SK-N-SH treated with all-trans-retinoic acid at 6 μM for 48 hours (cell line): Measurements from ENCODE around the gene FAM174C.
A peak's percentile ranks its signal among the peaks of the same experiment; 100 is the strongest.

ENCODE experiments used
- ATAC-seq: fragments of 200-7000 bp; cut with Tn5 transposase; 3 replicates; pipeline ENCODE4 v1.9.1; 2020; ENCODE audit warnings: mild to moderate bottlenecking, moderate library complexity
- ARNTL ChIP-seq: fragments of 450-650 bp; formaldehyde crosslinking; IDR thresholded peaks from 2 replicates; pipeline ENCODE4 v1.5.0; 2020; ENCODE audit warnings: low read depth, mild to moderate bottlenecking, moderate library complexity, borderline replicate concordance
- BACH2 ChIP-seq: fragments of 250-450 bp; sonication (Bioruptor Pico); IDR thresholded peaks from 2 replicates; pipeline ENCODE4 v1.9.0; 2021; ENCODE audit warnings: mild to moderate bottlenecking, borderline replicate concordance
- CREB5 ChIP-seq: fragments of 250-450 bp; sonication (Bioruptor Pico); IDR thresholded peaks from 2 replicates; pipeline ENCODE4 v1.5.1; 2020; ENCODE audit warnings: low read depth, mild to moderate bottlenecking, moderate library complexity
- CSDC2 ChIP-seq: fragments of 250-450 bp; sonication (Bioruptor Pico); IDR thresholded peaks from 2 replicates; pipeline ENCODE4 v1.5.0; 2020; ENCODE audit warnings: mild to moderate bottlenecking, moderate library complexity
- ESRRG ChIP-seq: fragments of 250-450 bp; sonication (Bioruptor Pico); IDR thresholded peaks from 2 replicates; pipeline ENCODE4 v1.6.1; 2021; ENCODE audit warnings: mild to moderate bottlenecking
- GLIS3 ChIP-seq: fragments of 250-450 bp; sonication (Bioruptor Pico); IDR thresholded peaks from 2 replicates; pipeline ENCODE4 v1.5.0; 2020; ENCODE audit warnings: mild to moderate bottlenecking, moderate library complexity
- PPARA ChIP-seq: fragments of 250-450 bp; sonication (Bioruptor Pico); IDR thresholded peaks from 2 replicates; pipeline ENCODE4 v1.5.0; 2020; ENCODE audit warnings: mild to moderate bottlenecking, borderline replicate concordance
- RARB ChIP-seq: fragments of 250-450 bp; sonication (Bioruptor Pico); IDR thresholded peaks from 2 replicates; pipeline ENCODE4 v1.8.0; 2021; ENCODE audit warnings: mild to moderate bottlenecking, moderate library complexity
- SNAI2 ChIP-seq: fragments of 250-450 bp; sonication (Bioruptor Pico); IDR thresholded peaks from 2 replicates; pipeline ENCODE4 v1.5.0; 2020; ENCODE audit warnings: mild to moderate bottlenecking, moderate library complexity
- TCF4 ChIP-seq: fragments of 250-450 bp; sonication (Bioruptor Pico); IDR thresholded peaks from 2 replicates; pipeline ENCODE4 v1.8.0; 2021; ENCODE audit warnings: mild to moderate bottlenecking, moderate library complexity, borderline replicate concordance
- TOX ChIP-seq: fragments of 250-450 bp; sonication (Bioruptor Pico); IDR thresholded peaks from 2 replicates; pipeline ENCODE4 v1.8.0; 2021; ENCODE audit warnings: mild to moderate bottlenecking, moderate library complexity, borderline replicate concordance
- ZC3H10 ChIP-seq: fragments of 250-450 bp; sonication (Bioruptor Pico); IDR thresholded peaks from 2 replicates; pipeline ENCODE4 v1.5.1; 2021; ENCODE audit warnings: mild to moderate bottlenecking, moderate library complexity
- ZFP3 ChIP-seq: fragments of 250-450 bp; sonication (Bioruptor Pico); IDR thresholded peaks from 2 replicates; pipeline ENCODE4 v1.5.0; 2020; ENCODE audit warnings: mild to moderate bottlenecking, moderate library complexity
- ZFP30 ChIP-seq: fragments of 450-650 bp; formaldehyde crosslinking; IDR thresholded peaks from 2 replicates; pipeline ENCODE4 v1.5.0; 2022; ENCODE audit warnings: mild to moderate bottlenecking, moderate library complexity
- ZNF565 ChIP-seq: fragments of 450-650 bp; formaldehyde crosslinking; conservative IDR thresholded peaks from 2 replicates; pipeline ENCODE4 v1.5.0; 2020; ENCODE audit warnings: low read depth, mild to moderate bottlenecking, moderate library complexity
- ZNF70 ChIP-seq: fragments of 450-650 bp; formaldehyde crosslinking; IDR thresholded peaks from 2 replicates; pipeline ENCODE4 v1.5.0; 2020; ENCODE audit warnings: mild to moderate bottlenecking, moderate library complexity
- ZNF8 ChIP-seq: fragments of 450-650 bp; formaldehyde crosslinking; IDR thresholded peaks from 2 replicates; pipeline ENCODE4 v1.5.0; 2020; ENCODE audit warnings: mild to moderate bottlenecking, moderate library complexity
- TF ChIP-seq, protein P1 (sequence below): fragments of 250-450 bp; sonication (Bioruptor Pico); IDR thresholded peaks from 2 replicates; pipeline ENCODE4 v1.8.0; 2021; ENCODE audit warnings: low read depth, mild to moderate bottlenecking, moderate library complexity, borderline replicate concordance
- TF ChIP-seq, protein P2 (sequence below): fragments of 250-450 bp; sonication (Bioruptor Pico); IDR thresholded peaks from 2 replicates; pipeline ENCODE4 v1.8.0; 2020; ENCODE audit warnings: mild to moderate bottlenecking, moderate library complexity, borderline replicate concordance
- TF ChIP-seq, protein P3 (sequence below): fragments of 250-450 bp; sonication (Bioruptor Pico); IDR thresholded peaks from 2 replicates; pipeline ENCODE4 v1.5.1; 2021; ENCODE audit warnings: mild to moderate bottlenecking, moderate library complexity

Gene FAM174C

DNA sequence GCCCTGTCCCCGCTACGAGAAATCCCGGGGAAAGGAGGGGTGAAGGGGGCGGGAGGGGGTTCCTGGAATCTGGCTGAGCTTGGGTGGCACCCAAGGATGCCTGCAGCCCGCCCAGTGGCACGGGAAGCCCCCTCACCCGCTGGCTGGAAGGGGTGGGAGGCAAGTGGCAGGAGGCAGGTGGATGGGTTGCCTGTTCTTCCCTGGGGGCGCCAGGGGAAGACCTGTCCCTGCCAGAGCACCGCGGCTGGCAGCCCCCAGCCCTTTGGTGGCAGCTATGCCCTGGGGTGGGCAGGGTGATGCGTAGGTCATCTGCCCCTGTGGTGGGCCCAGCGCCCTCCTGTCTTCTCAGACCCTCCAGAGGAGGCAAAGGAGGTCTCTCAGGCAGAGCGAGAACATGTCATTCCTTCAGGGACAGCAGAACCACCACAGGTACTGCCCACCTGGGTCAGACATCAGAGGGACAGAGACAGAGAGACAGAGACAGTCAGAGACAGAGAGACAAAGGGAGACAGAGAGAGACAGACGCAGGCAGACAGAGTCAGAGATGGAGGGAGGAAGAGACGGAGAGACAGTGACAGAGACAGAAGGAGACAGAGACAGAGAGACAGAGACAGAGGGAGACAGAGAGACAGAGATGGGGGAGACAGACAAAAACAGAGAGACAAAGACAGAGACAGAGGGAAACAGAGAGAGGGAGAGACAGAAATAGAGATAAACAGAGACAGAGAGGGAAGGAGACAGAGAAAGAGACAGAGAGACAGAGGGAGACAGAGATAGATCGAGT, 47.1 kb downstream of the FAM174C start:
- no peak for ATAC-seq
- TF ChIP-seq, protein P1, sequence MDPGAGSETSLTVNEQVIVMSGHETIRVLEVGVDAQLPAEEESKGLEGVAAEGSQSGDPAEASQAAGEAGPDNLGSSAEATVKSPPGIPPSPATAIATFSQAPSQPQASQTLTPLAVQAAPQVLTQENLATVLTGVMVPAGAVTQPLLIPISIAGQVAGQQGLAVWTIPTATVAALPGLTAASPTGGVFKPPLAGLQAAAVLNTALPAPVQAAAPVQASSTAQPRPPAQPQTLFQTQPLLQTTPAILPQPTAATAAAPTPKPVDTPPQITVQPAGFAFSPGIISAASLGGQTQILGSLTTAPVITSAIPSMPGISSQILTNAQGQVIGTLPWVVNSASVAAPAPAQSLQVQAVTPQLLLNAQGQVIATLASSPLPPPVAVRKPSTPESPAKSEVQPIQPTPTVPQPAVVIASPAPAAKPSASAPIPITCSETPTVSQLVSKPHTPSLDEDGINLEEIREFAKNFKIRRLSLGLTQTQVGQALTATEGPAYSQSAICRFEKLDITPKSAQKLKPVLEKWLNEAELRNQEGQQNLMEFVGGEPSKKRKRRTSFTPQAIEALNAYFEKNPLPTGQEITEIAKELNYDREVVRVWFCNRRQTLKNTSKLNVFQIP (CRISPR knock-in tag): no peak
- no peak for TF ChIP-seq SNAI2 (CRISPR knock-in tag)
- TF ChIP-seq ZFP3: no peak
- no peak for TF ChIP-seq ESRRG (CRISPR knock-in tag)
- TF ChIP-seq, protein P2, sequence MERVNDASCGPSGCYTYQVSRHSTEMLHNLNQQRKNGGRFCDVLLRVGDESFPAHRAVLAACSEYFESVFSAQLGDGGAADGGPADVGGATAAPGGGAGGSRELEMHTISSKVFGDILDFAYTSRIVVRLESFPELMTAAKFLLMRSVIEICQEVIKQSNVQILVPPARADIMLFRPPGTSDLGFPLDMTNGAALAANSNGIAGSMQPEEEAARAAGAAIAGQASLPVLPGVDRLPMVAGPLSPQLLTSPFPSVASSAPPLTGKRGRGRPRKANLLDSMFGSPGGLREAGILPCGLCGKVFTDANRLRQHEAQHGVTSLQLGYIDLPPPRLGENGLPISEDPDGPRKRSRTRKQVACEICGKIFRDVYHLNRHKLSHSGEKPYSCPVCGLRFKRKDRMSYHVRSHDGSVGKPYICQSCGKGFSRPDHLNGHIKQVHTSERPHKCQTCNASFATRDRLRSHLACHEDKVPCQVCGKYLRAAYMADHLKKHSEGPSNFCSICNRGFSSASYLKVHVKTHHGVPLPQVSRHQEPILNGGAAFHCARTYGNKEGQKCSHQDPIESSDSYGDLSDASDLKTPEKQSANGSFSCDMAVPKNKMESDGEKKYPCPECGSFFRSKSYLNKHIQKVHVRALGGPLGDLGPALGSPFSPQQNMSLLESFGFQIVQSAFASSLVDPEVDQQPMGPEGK: no peak
- no peak for TF ChIP-seq CSDC2 (CRISPR knock-in tag)
- TF ChIP-seq ZNF8: no peak
- no peak for TF ChIP-seq RARB (CRISPR knock-in tag)
- TF ChIP-seq BACH2: no peak
- TF ChIP-seq PPARA (CRISPR knock-in tag): no peak
- no peak for TF ChIP-seq GLIS3 (CRISPR knock-in tag)
- TF ChIP-seq, protein P3, sequence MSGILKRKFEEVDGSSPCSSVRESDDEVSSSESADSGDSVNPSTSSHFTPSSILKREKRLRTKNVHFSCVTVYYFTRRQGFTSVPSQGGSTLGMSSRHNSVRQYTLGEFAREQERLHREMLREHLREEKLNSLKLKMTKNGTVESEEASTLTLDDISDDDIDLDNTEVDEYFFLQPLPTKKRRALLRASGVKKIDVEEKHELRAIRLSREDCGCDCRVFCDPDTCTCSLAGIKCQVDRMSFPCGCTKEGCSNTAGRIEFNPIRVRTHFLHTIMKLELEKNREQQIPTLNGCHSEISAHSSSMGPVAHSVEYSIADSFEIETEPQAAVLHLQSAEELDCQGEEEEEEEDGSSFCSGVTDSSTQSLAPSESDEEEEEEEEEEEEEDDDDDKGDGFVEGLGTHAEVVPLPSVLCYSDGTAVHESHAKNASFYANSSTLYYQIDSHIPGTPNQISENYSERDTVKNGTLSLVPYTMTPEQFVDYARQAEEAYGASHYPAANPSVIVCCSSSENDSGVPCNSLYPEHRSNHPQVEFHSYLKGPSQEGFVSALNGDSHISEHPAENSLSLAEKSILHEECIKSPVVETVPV (CRISPR knock-in tag): no peak
- TF ChIP-seq ZC3H10 (CRISPR knock-in tag): no peak

DNA sequence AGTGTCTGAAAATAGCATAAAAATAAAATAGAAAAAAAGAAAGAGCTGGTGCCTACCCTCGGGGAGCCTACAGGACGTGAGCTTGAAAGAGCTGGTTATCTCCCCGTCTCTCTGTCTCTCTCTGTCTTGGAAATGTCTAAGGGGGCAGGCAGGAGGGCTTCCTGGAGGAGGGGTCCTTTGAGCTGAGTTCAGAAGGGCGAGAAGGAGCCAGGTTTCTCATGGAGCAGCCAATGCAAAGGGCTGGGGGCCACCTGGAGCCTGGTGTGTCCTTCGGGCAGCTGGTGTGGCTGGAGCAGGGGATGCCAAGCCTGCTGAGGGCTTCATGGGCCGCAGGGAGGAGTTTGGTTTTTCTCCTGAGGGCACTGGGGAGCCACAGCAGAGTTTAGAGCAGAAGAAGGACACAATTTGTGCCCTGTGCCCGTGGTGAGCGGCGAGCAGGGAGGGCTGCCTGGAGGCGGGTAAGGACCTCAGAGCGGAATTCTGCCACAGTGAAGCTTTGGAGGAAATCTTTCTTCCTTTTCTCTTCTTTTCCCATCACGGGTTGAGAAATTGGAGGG, 49.0 kb downstream of the FAM174C start:
- no peak for ATAC-seq
- no peak for TF ChIP-seq ESRRG (CRISPR knock-in tag)
- TF ChIP-seq ARNTL (CRISPR knock-in tag): no peak
- TF ChIP-seq ZNF565 (CRISPR knock-in tag): no peak
- TF ChIP-seq ZFP30 (CRISPR knock-in tag): no peak
- TF ChIP-seq BACH2: no peak
- no peak for TF ChIP-seq SNAI2 (CRISPR knock-in tag)
- TF ChIP-seq ZNF70 (CRISPR knock-in tag): no peak
- no peak for TF ChIP-seq TCF4 (CRISPR knock-in tag)
- no peak for TF ChIP-seq TOX (CRISPR knock-in tag)
- TF ChIP-seq RARB (CRISPR knock-in tag): no peak
- TF ChIP-seq CREB5 (CRISPR knock-in tag): no peak
- TF ChIP-seq, protein P2: no peak
- TF ChIP-seq ZNF8: no peak

- peak; percentile 84 for ATAC-seq
- TF ChIP-seq SNAI2 (CRISPR knock-in tag) (no peak), ZFP3 (no peak), GLIS3 (CRISPR knock-in tag) (no peak), ARNTL (CRISPR knock-in tag) (no peak), CSDC2 (CRISPR knock-in tag) (no peak), TCF4 (CRISPR knock-in tag) (no peak)
- TF ChIP-seq, protein P1 (CRISPR knock-in tag): no peak
- TF ChIP-seq, protein P3 (CRISPR knock-in tag): no peak
These were observed 49.7 kb downstream of the FAM174C start for GRCh38 chr19:1324806-1325567.
